Measurements from ENCODE around the gene SEMA6A. TPM values are rescaled to one million over a fixed set of nuclear protein-coding genes. Genes with fewer than 3 reads are reported as not detected.

Gene SEMA6A
- total and polyA plus RNA-seq, 4 donors, result 3.7 to 11.4 (median 5.6) TPM

DNA sequence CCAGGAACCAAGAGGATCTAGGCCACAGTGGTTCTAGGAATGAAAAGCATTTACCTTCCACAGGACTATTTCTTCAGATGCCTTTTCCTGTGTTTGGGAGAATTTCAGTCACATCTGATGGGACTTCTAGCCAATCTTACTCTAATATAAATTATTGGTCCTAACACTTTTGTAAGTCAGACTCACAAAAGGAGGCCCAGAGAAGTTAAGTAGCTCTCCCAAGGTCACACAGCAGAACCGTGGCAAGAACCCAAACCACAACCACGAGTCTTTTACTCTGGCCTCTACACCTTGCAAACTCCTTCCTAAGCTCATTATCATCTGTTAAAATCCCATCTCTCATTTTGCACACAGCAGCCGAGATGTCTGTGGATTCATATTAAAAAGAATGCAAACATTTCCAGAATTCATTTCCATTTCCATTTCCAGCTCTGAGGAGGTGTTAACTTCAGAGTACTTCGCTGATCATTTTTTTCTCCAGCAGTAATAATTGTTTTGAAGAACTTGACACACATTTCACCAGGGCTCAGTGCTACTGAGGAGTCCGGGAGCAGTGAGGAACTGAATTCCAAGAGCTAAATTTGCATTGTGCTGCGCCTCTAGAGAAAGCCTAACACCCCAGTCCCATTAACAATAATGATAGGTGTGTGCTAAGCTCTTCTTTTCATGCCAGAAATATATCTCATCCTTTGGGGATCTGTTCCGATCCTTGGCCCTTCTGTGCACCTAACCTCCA lies 168.1 kb downstream of the SEMA6A start:
- Histone ChIP-seq H3K27me3 (ENCODE audit: control insufficient read depth in 4 of 4, insufficient read depth in 4 of 4, low read length in 3 of 4) (no peaks in the 10 kb centered on the region), H3K4me1 (ENCODE audit: control insufficient read depth in 4 of 4, insufficient read depth in 4 of 4, low read length in 3 of 4) (no peaks in the 10 kb centered on the region), H3K4me3 (ENCODE audit: low read depth in 1 of 3, low read length in 3 of 3) (no peak overlapping the region), H3K36me3 (ENCODE audit: control insufficient read depth in 4 of 4, insufficient read depth in 3 of 4, low read depth in 1 of 4, low read length in 3 of 4) (peaks cover 0 to 5% (median 0%) of the 10 kb centered on the region in 4 donors), H3K27ac (ENCODE audit: low read depth in 1 of 2, low read length in 2 of 2) (no peak overlapping the region), H3K9ac (ENCODE audit: low read depth in 1 of 2, low read length in 2 of 2) (no peak overlapping the region), H3K9me3 (ENCODE audit: control insufficient read depth in 4 of 4, low read length in 3 of 4) (no peaks in the 10 kb centered on the region)
- no peak for DNase-seq (ENCODE audit: low spot score)
- no peak for TF ChIP-seq SP1 (IDR thresholded peaks at IDR 0.05)
- TF ChIP-seq, protein P1, sequence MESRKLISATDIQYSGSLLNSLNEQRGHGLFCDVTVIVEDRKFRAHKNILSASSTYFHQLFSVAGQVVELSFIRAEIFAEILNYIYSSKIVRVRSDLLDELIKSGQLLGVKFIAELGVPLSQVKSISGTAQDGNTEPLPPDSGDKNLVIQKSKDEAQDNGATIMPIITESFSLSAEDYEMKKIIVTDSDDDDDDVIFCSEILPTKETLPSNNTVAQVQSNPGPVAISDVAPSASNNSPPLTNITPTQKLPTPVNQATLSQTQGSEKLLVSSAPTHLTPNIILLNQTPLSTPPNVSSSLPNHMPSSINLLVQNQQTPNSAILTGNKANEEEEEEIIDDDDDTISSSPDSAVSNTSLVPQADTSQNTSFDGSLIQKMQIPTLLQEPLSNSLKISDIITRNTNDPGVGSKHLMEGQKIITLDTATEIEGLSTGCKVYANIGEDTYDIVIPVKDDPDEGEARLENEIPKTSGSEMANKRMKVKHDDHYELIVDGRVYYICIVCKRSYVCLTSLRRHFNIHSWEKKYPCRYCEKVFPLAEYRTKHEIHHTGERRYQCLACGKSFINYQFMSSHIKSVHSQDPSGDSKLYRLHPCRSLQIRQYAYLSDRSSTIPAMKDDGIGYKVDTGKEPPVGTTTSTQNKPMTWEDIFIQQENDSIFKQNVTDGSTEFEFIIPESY (IDR thresholded peaks at IDR 0.05), result no peak
- no peak for TF ChIP-seq JUND (IDR thresholded peaks at IDR 0.05)
- TF ChIP-seq, protein P2, sequence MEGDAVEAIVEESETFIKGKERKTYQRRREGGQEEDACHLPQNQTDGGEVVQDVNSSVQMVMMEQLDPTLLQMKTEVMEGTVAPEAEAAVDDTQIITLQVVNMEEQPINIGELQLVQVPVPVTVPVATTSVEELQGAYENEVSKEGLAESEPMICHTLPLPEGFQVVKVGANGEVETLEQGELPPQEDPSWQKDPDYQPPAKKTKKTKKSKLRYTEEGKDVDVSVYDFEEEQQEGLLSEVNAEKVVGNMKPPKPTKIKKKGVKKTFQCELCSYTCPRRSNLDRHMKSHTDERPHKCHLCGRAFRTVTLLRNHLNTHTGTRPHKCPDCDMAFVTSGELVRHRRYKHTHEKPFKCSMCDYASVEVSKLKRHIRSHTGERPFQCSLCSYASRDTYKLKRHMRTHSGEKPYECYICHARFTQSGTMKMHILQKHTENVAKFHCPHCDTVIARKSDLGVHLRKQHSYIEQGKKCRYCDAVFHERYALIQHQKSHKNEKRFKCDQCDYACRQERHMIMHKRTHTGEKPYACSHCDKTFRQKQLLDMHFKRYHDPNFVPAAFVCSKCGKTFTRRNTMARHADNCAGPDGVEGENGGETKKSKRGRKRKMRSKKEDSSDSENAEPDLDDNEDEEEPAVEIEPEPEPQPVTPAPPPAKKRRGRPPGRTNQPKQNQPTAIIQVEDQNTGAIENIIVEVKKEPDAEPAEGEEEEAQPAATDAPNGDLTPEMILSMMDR (IDR thresholded peaks at IDR 0.05; ENCODE audit: low read depth, low read length, missing input control), result no peak
- no peak for TF ChIP-seq RAD21 (IDR thresholded peaks at IDR 0.05)
- TF ChIP-seq RXRA (IDR thresholded peaks at IDR 0.05), result no peak
- TF ChIP-seq GABPA (IDR thresholded peaks at IDR 0.05 in 1 of 2, conservative IDR thresholded peaks at IDR 0.05 in 1 of 2), result no peak
- no peak for TF ChIP-seq EGR1 (IDR thresholded peaks at IDR 0.05; ENCODE audit: low read depth in 2 of 2)
- TF ChIP-seq, protein P3, sequence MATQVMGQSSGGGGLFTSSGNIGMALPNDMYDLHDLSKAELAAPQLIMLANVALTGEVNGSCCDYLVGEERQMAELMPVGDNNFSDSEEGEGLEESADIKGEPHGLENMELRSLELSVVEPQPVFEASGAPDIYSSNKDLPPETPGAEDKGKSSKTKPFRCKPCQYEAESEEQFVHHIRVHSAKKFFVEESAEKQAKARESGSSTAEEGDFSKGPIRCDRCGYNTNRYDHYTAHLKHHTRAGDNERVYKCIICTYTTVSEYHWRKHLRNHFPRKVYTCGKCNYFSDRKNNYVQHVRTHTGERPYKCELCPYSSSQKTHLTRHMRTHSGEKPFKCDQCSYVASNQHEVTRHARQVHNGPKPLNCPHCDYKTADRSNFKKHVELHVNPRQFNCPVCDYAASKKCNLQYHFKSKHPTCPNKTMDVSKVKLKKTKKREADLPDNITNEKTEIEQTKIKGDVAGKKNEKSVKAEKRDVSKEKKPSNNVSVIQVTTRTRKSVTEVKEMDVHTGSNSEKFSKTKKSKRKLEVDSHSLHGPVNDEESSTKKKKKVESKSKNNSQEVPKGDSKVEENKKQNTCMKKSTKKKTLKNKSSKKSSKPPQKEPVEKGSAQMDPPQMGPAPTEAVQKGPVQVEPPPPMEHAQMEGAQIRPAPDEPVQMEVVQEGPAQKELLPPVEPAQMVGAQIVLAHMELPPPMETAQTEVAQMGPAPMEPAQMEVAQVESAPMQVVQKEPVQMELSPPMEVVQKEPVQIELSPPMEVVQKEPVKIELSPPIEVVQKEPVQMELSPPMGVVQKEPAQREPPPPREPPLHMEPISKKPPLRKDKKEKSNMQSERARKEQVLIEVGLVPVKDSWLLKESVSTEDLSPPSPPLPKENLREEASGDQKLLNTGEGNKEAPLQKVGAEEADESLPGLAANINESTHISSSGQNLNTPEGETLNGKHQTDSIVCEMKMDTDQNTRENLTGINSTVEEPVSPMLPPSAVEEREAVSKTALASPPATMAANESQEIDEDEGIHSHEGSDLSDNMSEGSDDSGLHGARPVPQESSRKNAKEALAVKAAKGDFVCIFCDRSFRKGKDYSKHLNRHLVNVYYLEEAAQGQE (IDR thresholded peaks at IDR 0.05), result no peak
- TF ChIP-seq TAF1 (conservative IDR thresholded peaks at IDR 0.05), result no peak
- TF ChIP-seq, protein P4, sequence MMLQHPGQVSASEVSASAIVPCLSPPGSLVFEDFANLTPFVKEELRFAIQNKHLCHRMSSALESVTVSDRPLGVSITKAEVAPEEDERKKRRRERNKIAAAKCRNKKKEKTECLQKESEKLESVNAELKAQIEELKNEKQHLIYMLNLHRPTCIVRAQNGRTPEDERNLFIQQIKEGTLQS (IDR thresholded peaks at IDR 0.05), result no peak
- TF ChIP-seq NR2F2 (IDR thresholded peaks at IDR 0.05), result no peak
- TF ChIP-seq, protein P5, sequence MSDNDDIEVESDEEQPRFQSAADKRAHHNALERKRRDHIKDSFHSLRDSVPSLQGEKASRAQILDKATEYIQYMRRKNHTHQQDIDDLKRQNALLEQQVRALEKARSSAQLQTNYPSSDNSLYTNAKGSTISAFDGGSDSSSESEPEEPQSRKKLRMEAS (IDR thresholded peaks at IDR 0.05), result no peak
- no peak for TF ChIP-seq HNF4G (IDR thresholded peaks at IDR 0.05)
- TF ChIP-seq HNF4A (conservative IDR thresholded peaks at IDR 0.05), result no peak
- no peak for TF ChIP-seq FOXA2 (IDR thresholded peaks at IDR 0.05)
- no peak for TF ChIP-seq YY1 (IDR thresholded peaks at IDR 0.05)
- no peak for TF ChIP-seq FOXA1 (IDR thresholded peaks at IDR 0.05)
- WGBS, result 94% methylated on average over 7 of the region's 7 CpGs

Data from liver (tissue), 9 donors.